HG03064 (cell line): ENCODE results near the gene TMEM269.
"Not testable (repeated sequence)": the region's sequence is repeated elsewhere in the genome, so short reads cannot be mapped to it uniquely, and the experiment has no call there.

Experiments used
- ATAC-seq: cut with Tn5 transposase; IDR thresholded peaks from one replicate; pipeline ENCODE4 v1.9.1; 2021; ENCODE audit warnings: low read depth; ENCODE audit not compliant: unreplicated experiment

The TMEM269 gene

DNA sequence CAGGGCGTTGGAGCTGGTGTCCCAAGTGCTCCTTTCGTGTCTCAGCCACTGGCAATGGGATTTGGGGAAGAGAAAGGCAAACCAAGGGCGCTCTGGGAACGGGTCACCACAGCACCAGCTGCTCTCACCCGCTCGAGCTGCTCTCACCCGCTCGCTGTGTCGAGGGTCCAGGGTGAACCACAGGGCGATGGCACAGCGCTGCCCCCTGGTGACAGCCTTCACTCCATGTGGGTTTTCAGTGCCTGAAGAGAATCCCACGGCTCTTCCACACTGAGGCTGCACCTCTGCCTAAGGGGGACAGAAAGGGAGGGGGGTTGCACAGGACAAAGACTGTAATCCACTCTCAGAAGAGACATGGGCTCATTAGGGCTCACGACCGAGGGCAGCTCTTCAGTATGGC lies 37.7 kb upstream of the TMEM269 start:
- ATAC-seq = no peak

- no peak for ATAC-seq
These were observed 36.8 kb upstream of the TMEM269 start for GRCh38 chr1:42748021-42748420.

GRCh38 chr1:42748461-42749410 lies 36.1 kb upstream of the TMEM269 start:
- no peak for ATAC-seq

- no peak for ATAC-seq
These were observed 34.8 kb upstream of the TMEM269 start for GRCh38 chr1:42750041-42750440.

GRCh38 chr1:42751511-42752070 lies 33.2 kb upstream of the TMEM269 start:
- ATAC-seq = not testable (repeated sequence)

DNA sequence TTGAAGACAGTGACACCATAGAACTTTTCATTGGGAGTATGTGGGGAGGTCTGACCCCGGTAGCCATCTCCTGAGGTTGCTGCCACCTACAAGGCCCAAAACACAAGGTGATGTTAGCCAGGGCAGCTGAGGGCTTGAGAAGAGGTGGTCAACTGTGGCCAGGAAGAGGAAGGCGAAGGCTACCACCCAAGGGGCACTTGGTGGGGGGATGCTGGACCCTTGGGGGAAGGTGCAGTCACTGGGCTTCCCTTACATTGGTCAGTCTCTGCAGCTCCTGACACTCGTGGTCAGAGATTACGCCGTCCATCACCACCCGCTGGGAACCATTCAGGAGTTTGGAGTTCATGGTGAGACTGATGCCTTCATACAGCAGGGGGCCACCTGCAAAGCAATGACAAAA lies 32.5 kb upstream of the TMEM269 start:
- ATAC-seq = no peak

DNA sequence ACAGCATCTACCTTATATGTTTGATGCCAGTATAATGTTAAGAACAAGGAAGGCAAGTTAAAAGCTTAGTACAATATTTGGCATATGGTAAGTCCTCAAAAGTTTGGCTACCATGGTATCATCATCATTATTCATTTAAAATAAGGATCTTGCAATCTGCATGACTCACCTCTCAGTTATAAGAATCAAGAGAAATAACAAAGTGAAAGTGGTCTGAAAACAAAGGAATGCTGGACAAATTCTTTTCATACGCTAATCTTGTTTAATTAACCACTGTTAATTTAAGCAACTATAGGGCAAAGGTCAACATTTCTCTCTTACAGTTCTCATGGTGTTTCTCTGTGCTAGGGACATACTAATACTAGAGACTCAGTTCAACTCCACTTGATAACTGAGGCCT lies 31.7 kb upstream of the TMEM269 start:
- ATAC-seq = no peak

GRCh38 chr1:42756956-42757891 lies 27.6 kb upstream of the TMEM269 start:
- ATAC-seq = no peak

DNA sequence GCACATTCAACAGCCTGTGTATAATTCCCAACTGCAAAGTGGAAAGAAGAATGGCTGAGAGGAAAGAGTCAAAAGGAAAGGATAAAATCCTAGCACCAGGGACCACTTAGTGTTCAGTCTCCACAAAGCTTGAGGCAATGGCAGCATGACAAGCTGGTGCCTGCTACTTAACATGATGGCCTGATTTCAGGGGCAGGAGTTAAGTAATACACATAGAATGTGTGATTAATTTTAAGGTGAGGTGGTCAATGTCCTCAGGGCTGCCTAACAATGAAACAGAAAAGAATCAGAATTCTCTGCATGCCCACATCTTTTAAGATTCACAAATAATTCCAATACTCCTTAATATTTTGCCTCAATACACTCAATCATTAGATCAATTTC lies 26.9 kb upstream of the TMEM269 start:
- ATAC-seq = no peak

GRCh38 chr1:42758641-42759040 lies 26.1 kb upstream of the TMEM269 start:
- no peak for ATAC-seq

DNA sequence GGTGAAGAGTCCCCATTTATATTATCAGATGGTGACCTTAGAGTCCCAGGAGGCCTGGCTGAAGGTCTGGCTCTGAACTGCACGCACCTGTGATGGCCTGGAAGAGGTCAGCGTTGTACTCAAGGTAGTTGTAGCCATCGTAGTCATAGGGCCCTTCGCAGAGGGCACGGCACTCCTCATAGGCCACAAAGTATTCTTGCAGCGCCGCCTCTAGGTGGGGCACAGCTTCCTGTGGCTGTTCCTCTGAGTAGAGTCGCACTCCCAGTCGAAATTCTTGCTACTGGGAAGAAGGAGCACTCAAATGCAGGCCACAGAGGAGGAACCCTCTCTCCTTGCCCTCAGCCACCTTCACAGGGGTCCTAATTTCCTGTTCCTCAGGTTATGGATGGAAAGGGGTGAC lies 25.7 kb upstream of the TMEM269 start:
- no peak for ATAC-seq

DNA sequence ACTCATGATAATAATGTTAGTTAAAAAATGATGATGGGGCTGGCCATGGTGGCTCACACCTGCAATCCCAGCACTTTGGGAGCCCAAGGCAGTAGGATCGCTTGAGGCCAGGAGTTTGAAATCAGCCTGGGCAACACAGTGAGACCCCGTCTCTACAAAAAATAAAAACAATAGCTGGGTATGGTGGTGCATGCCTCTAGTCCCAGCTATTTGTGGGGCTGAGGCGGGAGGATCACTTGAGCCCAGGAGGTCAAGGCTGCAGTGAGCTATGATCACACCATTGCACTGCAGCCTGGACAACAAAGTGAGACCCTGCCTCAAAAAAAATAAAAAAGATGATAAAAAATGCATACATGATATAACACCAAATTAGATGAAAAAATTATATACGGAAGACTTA lies 23.2 kb upstream of the TMEM269 start:
- no peak for ATAC-seq

DNA sequence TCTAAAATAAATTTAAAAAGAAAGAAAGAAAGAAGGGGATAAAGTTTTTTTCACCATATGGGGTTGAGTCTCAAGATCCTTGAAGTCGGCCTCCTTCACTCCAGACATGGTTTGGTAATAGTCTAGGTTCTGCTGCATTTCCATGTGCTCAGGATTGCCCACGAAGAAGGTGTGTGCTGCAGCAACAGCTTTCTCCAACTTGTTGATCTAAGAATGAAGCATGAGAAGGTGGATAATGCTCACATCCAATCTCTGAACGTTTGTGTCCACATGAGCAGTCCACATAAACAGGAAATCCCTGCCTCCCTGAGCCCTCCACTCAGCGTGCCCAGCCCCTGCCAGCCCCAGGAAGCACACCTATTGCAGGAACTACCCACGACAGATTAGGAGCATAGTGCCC lies 22.5 kb upstream of the TMEM269 start:
- ATAC-seq = no peak

DNA sequence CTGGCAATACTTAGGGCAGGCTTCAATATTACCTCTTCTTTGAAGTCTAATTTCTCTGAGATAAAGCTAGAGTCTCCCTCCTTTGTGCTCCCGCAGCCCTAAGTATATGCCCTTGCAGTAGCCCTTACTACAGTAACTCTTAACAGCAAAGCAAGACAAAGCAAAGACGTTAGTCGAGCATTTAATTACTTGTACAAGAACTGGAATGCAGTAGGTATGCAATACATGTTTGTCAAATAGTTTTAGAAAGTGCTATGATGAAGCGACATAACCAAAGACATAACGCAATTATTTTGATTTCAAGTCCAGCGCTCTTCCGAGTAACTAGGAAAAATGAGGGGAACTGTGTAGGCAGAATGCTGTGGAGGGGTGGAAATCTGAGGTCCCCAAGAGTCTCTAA lies 19.5 kb upstream of the TMEM269 start:
- ATAC-seq = no peak

DNA sequence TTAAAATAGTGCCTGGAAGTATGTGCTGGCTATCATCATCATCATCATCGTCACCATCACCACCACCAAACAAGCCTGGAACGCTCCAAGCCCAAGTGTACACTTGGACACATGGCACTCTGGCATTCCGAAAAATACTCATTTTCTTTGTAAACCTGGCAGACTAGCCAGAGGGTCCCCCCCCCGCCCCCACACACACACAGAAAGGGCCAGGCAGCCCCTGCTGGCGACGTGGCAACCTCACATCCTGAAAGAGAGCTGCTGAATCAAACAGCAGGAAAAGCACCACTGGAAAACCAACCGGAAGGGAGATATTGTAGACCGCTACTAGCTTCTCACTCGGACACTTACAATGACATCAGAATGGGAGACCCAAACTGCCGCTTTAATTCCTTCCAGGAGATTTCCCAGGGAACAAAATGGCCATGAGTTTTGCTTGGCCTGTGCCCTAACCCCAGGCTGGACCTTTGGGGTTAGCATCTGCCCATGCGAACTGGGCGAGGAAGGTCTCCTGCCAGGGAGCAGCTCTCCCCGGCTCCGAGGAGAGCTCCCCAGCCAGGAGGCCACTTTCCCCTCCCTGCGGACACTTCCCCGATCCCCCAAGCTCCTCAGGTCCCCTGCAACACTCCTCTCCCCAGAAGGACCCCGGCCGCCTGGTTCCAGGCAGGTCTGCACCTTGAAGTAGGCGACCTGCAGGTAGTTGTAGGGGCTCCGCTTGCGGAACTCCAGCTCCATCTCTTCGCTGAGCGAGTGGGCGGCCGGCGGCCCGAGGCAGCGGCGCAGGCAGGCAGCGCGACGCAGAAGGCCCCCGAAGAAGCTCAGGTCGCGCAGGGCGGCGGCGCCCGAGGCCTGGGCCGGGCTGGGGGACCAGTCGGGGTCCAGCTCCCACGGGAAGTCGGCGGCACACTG lies 18.7 kb upstream of the TMEM269 start:
- peak; percentile 20 for ATAC-seq

DNA sequence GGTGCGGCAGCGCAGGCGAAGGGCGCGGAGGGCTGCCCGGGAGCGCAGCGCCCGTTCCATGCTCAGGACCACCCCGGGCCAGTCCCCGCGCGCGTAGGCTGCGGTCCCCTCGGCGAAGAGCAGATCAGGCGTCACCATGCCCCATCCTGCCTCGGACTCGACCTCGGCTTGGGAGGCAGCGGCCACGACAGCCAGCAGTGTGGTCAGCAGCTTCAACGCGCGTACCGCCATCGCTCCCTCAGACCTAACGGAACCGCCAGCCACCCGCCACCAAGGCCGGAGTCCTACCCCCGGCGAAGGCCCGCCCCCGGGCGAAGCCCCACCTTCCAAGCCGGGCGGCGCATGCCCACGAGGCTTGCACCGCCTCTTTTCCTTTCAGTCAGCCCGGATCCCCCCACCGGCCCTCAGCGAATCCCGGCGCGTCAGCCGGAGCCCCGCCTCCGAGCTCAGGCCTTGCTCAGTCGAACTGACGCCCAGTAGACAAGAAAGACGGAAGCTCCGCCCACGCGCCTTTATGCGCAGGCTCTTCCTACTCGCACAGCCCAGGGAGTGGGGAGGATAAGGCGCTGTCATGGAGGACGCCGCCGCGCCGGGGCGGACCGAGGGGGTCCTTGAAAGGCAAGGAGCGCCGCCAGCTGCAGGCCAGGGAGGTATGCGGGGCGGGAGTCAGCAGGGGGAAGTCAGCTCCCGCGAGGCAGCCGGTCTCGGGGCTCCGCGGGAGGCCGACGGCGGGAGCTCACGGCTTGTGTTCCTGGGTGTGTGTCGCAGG lies 17.9 kb upstream of the TMEM269 start, which contains the start of the genes C1orf50 and P3H1:
Gene C1orf50, plus strand, starts transcription at position 509 of the 769 bp plus-strand sequence. Its CDS starts 63 bp downstream, at position 572.
Gene P3H1, minus strand, starts transcription at position 288 of the 769 bp plus-strand sequence. Its CDS starts 57 bp downstream, at position 231.
- ATAC-seq = peak; percentile 88

- peak; percentile 26 for ATAC-seq
These were observed 17.2 kb upstream of the TMEM269 start for GRCh38 chr1:42767510-42768000.

GRCh38 chr1:42768172-42768571 lies 16.6 kb upstream of the TMEM269 start:
- no peak for ATAC-seq

DNA sequence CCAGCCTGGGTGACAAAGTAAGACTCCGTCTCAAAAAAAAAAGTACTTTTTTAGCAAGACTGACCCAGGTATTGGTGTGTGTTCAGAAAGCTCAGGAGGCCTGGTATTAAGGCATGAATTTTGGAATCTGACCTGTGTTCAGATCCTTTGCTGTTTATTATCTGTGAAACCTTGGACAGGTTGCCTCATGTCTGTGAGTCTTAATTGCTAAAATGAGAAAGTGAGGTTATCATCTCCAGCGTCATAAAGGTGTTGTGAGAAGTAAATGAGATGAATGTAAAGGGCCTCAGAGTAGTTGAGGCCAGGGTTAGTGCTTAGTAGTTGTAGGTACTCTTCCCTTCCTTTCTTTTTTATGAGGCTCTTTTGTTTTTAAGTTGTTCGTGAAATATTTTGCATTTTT lies 15.0 kb upstream of the TMEM269 start:
- ATAC-seq = no peak
